AG09309 (cell line): ENCODE data around the gene SPRED2.

Source experiments
- DNase-seq: peaks from one replicate; pipeline ENCODE4 v3.0.0-alpha.2; 2010; ENCODE audit warnings: low read depth
- H3K4me3 ChIP-seq: 2 replicates; pipeline ENCODE4 v1.5.1; 2011; ENCODE audit warnings: mild to moderate bottlenecking, low read depth, low read length, moderate library complexity; ENCODE audit not compliant: control insufficient read depth
- CTCF ChIP-seq: IDR thresholded peaks from 2 replicates; pipeline ENCODE4 v1.5.1; 2011; ENCODE audit warnings: mild to moderate bottlenecking, low read depth, low read length, inconsistent platforms; ENCODE audit not compliant: insufficient read depth, control insufficient read depth; ENCODE audit errors: missing control alignments

Gene SPRED2

GRCh38 chr2:65351948-65352595, 80.3 kb downstream of the SPRED2 start:
- H3K4me3 ChIP-seq, result no peak overlapping the region
- TF ChIP-seq CTCF, result no peak
- DNase-seq, result no peak

GRCh38 chr2:65351234-65351947, 81.0 kb downstream of the SPRED2 start:
- DNase-seq, result no peak
- no peak overlapping the region for H3K4me3 ChIP-seq

GRCh38 chr2:65350651-65351056, 81.7 kb downstream of the SPRED2 start:
- no peak for DNase-seq
- TF ChIP-seq CTCF, result no peak
- H3K4me3 ChIP-seq, result no peak overlapping the region

More at GRCh38 chr2:65351234-65351947, 81.0 kb downstream of the SPRED2 start:
- no peak for TF ChIP-seq CTCF

GRCh38 chr2:65349863-65350262, 82.5 kb downstream of the SPRED2 start:
- H3K4me3 ChIP-seq, result no peak overlapping the region
- DNase-seq, result no peak
- TF ChIP-seq CTCF, result no peak

GRCh38 chr2:65347913-65348312, 84.5 kb downstream of the SPRED2 start:
- no peak for TF ChIP-seq CTCF
- DNase-seq, result no peak
- no peak overlapping the region for H3K4me3 ChIP-seq

GRCh38 chr2:65345631-65346030, 86.8 kb downstream of the SPRED2 start:
- DNase-seq, result no peak
- TF ChIP-seq CTCF, result no peak
- no peak overlapping the region for H3K4me3 ChIP-seq
